K562 (cell line): ENCODE measurements around the gene LETM1. TPM values are rescaled to one million over a fixed set of nuclear protein-coding genes. Genes with fewer than 3 reads are reported as not detected.

ENCODE experiments used
- AFF4 ChIP-seq: sonication (generic); formaldehyde crosslinking; IDR thresholded peaks from 2 replicates; pipeline ENCODE4 v1.8.0; 2023; ENCODE audit warnings: mild to moderate bottlenecking, missing genetic modification reagents
- LCOR ChIP-seq: sonication (generic); formaldehyde crosslinking; IDR thresholded peaks from 2 replicates; pipeline ENCODE4 v1.8.0; 2022; ENCODE audit warnings: mild to moderate bottlenecking, missing genetic modification reagents
- TAL1 ChIP-seq: fragments of 450-650 bp; IDR thresholded peaks from 2 replicates; pipeline ENCODE4 v1.6.1; 2016; ENCODE audit warnings: mild to moderate bottlenecking
- polyA plus RNA-seq, 8 experiments: library from polyadenylated mRNA; depleted of rRNA in 4 of 8; stranded (reverse) in 5 of 8; unstranded in 3 of 8; fragments of >200 nt; fragmentation: Nextera tagmentation in 2 of 8; fragmentation: Illumina TruSeq in 1 of 8; extraction: Ambion mirVana in 2 of 8; extraction: Trizol in 1 of 8; gene quantifications; 2 replicates each; pipeline versions ENCODE4 v1.2.1 to v1.2.3, GENCODE V29; 2011 to 2014; ENCODE audit warnings: inconsistent platforms in 1 of 8, missing spikeins in 1 of 8
- total RNA-seq, 7 experiments: library from RNA; depleted of rRNA in 6 of 7; stranded (reverse); fragments of >200 nt in 6 of 7; fragmentation: Illumina TruSeq in 2 of 7; extraction: Trizol in 2 of 7; gene quantifications; 2 replicates each; pipeline versions ENCODE4 v1.2.1 to v1.2.3, GENCODE V29; 2011 to 2021; ENCODE audit warnings: low replicate concordance in 1 of 7

The LETM1 gene
- total and polyA plus RNA-seq, 9 of the 15 experiments (the other 6 are each of a cell fraction or from before 2014, with no cell fraction given): 3.9 to 109 (median 35.0) TPM

GRCh38 chr4:1762264-1763010 is 93.5 kb downstream of the LETM1 start (continued):
- no peak for TF ChIP-seq LCOR (CRISPR knock-in tag)
- no peak for TF ChIP-seq AFF4 (CRISPR knock-in tag)
- TF ChIP-seq TAL1: no peak

Other genes with a start within 250 kb of the LETM1 start
Only the 7 nearest of the 8 such genes appear.
- gene FAM53A, start 171.8 kb downstream of the LETM1 start, total RNA-seq (2014; rRNA removed): 1.8 and 2.6 TPM in 2 replicates
- 0.76 TPM in 1 of 2 replicates, not detected in the other for gene FAM53A, start 171.8 kb downstream of the LETM1 start, total RNA-seq (2014; rRNA removed; fragmentation: Illumina TruSeq; extraction: Trizol)
- 1.1 TPM in 2 replicates for gene FAM53A, start 171.8 kb downstream of the LETM1 start, total RNA-seq (2015; rRNA removed; fragmentation: Illumina TruSeq; extraction: Trizol)
- gene FAM53A, start 171.8 kb downstream of the LETM1 start, total RNA-seq (2021): 1.6 and 2.0 TPM in 2 replicates
- gene FAM53A, start 171.8 kb downstream of the LETM1 start, polyA plus RNA-seq (2011; rRNA removed): 0.53 and 1.3 TPM in 2 replicates
- 0.62 and 1.4 TPM in 2 replicates for gene FAM53A, start 171.8 kb downstream of the LETM1 start, polyA plus RNA-seq (2014; fragmentation: Illumina TruSeq; extraction: Trizol)
- not detected for gene FAM53A, start 171.8 kb downstream of the LETM1 start, polyA plus RNA-seq (2014; fragmentation: Nextera tagmentation; extraction: Ambion mirVana)
- gene FAM53A, start 171.8 kb downstream of the LETM1 start, polyA plus RNA-seq (2014; rRNA removed): 1.4 and 2.7 TPM in 2 replicates
- 185 and 221 TPM in 2 replicates for gene SLBP, start 143.8 kb downstream of the LETM1 start, total RNA-seq (2014; rRNA removed)
- 161 and 175 TPM in 2 replicates for gene SLBP, start 143.8 kb downstream of the LETM1 start, total RNA-seq (2014; rRNA removed; fragmentation: Illumina TruSeq; extraction: Trizol)
- 148 and 164 TPM in 2 replicates for gene SLBP, start 143.8 kb downstream of the LETM1 start, total RNA-seq (2015; rRNA removed; fragmentation: Illumina TruSeq; extraction: Trizol)
- 123 and 128 TPM in 2 replicates for gene SLBP, start 143.8 kb downstream of the LETM1 start, total RNA-seq (2021)
- 121 and 191 TPM in 2 replicates for gene SLBP, start 143.8 kb downstream of the LETM1 start, polyA plus RNA-seq (2011; rRNA removed)
- 171 and 214 TPM in 2 replicates for gene SLBP, start 143.8 kb downstream of the LETM1 start, polyA plus RNA-seq (2014; fragmentation: Illumina TruSeq; extraction: Trizol)
- 10 to 100 TPM; 49.4 to 81.8 TPM for gene SLBP, start 143.8 kb downstream of the LETM1 start, polyA plus RNA-seq (2014; fragmentation: Nextera tagmentation; extraction: Ambion mirVana)
- 157 and 162 TPM in 2 replicates for gene SLBP, start 143.8 kb downstream of the LETM1 start, polyA plus RNA-seq (2014; rRNA removed)
- 34.3 and 44.0 TPM in 2 replicates for gene TMEM129, start 134.8 kb downstream of the LETM1 start, total RNA-seq (2014; rRNA removed)
- 5.8 and 7.8 TPM in 2 replicates for gene TMEM129, start 134.8 kb downstream of the LETM1 start, total RNA-seq (2014; rRNA removed; fragmentation: Illumina TruSeq; extraction: Trizol)
- 18.4 and 20.4 TPM in 2 replicates for gene TMEM129, start 134.8 kb downstream of the LETM1 start, total RNA-seq (2015; rRNA removed; fragmentation: Illumina TruSeq; extraction: Trizol)
- 40.0 and 40.3 TPM in 2 replicates for gene TMEM129, start 134.8 kb downstream of the LETM1 start, total RNA-seq (2021)
- gene TMEM129, start 134.8 kb downstream of the LETM1 start, polyA plus RNA-seq (2011; rRNA removed): 17.9 and 28.9 TPM in 2 replicates
- 18.8 and 24.3 TPM in 2 replicates for gene TMEM129, start 134.8 kb downstream of the LETM1 start, polyA plus RNA-seq (2014; fragmentation: Illumina TruSeq; extraction: Trizol)
- under 1 TPM; 0.34 to 0.53 TPM for gene TMEM129, start 134.8 kb downstream of the LETM1 start, polyA plus RNA-seq (2014; fragmentation: Nextera tagmentation; extraction: Ambion mirVana)
- 42.9 and 47.2 TPM in 2 replicates for gene TMEM129, start 134.8 kb downstream of the LETM1 start, polyA plus RNA-seq (2014; rRNA removed)
- 66.3 and 80.2 TPM in 2 replicates for gene TACC3, start 134.6 kb downstream of the LETM1 start, total RNA-seq (2014; rRNA removed)
- 47.1 and 49.7 TPM in 2 replicates for gene TACC3, start 134.6 kb downstream of the LETM1 start, total RNA-seq (2014; rRNA removed; fragmentation: Illumina TruSeq; extraction: Trizol)
- 52.1 and 55.6 TPM in 2 replicates for gene TACC3, start 134.6 kb downstream of the LETM1 start, total RNA-seq (2015; rRNA removed; fragmentation: Illumina TruSeq; extraction: Trizol)
- 112 and 122 TPM in 2 replicates for gene TACC3, start 134.6 kb downstream of the LETM1 start, total RNA-seq (2021)
- gene TACC3, start 134.6 kb downstream of the LETM1 start, polyA plus RNA-seq (2011; rRNA removed): 50.3 and 50.8 TPM in 2 replicates
- gene TACC3, start 134.6 kb downstream of the LETM1 start, polyA plus RNA-seq (2014; fragmentation: Illumina TruSeq; extraction: Trizol): 95.2 and 122 TPM in 2 replicates
- 1 to 10 TPM; 1.9 to 2.8 TPM for gene TACC3, start 134.6 kb downstream of the LETM1 start, polyA plus RNA-seq (2014; fragmentation: Nextera tagmentation; extraction: Ambion mirVana)
- gene TACC3, start 134.6 kb downstream of the LETM1 start, polyA plus RNA-seq (2014; rRNA removed): 90.1 and 102 TPM in 2 replicates
- gene FGFR3, start 62.9 kb downstream of the LETM1 start, total RNA-seq (2014; rRNA removed): 39.9 and 43.8 TPM in 2 replicates
- gene FGFR3, start 62.9 kb downstream of the LETM1 start, total RNA-seq (2014; rRNA removed; fragmentation: Illumina TruSeq; extraction: Trizol): 6.3 and 6.5 TPM in 2 replicates
- gene FGFR3, start 62.9 kb downstream of the LETM1 start, total RNA-seq (2015; rRNA removed; fragmentation: Illumina TruSeq; extraction: Trizol): 12.7 and 14.1 TPM in 2 replicates
- gene FGFR3, start 62.9 kb downstream of the LETM1 start, total RNA-seq (2021): 47.8 and 60.4 TPM in 2 replicates
- gene FGFR3, start 62.9 kb downstream of the LETM1 start, polyA plus RNA-seq (2011; rRNA removed): 20.4 and 21.7 TPM in 2 replicates
- gene FGFR3, start 62.9 kb downstream of the LETM1 start, polyA plus RNA-seq (2014; fragmentation: Illumina TruSeq; extraction: Trizol): 8.4 and 22.9 TPM in 2 replicates
- 1 to 10 TPM; 1.2 to 1.7 TPM for gene FGFR3, start 62.9 kb downstream of the LETM1 start, polyA plus RNA-seq (2014; fragmentation: Nextera tagmentation; extraction: Ambion mirVana)
- 48.9 and 51.5 TPM in 2 replicates for gene FGFR3, start 62.9 kb downstream of the LETM1 start, polyA plus RNA-seq (2014; rRNA removed)
- 51.8 and 60.7 TPM in 2 replicates for gene NSD2, start 15.2 kb upstream of the LETM1 start, total RNA-seq (2014; rRNA removed)
- gene NSD2, start 15.2 kb upstream of the LETM1 start, total RNA-seq (2014; rRNA removed; fragmentation: Illumina TruSeq; extraction: Trizol): 76.3 and 81.4 TPM in 2 replicates
- 55.7 and 58.8 TPM in 2 replicates for gene NSD2, start 15.2 kb upstream of the LETM1 start, total RNA-seq (2015; rRNA removed; fragmentation: Illumina TruSeq; extraction: Trizol)
- 112 and 126 TPM in 2 replicates for gene NSD2, start 15.2 kb upstream of the LETM1 start, total RNA-seq (2021)
- gene NSD2, start 15.2 kb upstream of the LETM1 start, polyA plus RNA-seq (2011; rRNA removed): 48.5 and 59.2 TPM in 2 replicates
- gene NSD2, start 15.2 kb upstream of the LETM1 start, polyA plus RNA-seq (2014; fragmentation: Illumina TruSeq; extraction: Trizol): 62.7 and 74.1 TPM in 2 replicates
- gene NSD2, start 15.2 kb upstream of the LETM1 start, polyA plus RNA-seq (2014; fragmentation: Nextera tagmentation; extraction: Ambion mirVana): 1 to 10 TPM; 6.4 to 9.7 TPM
- 53.5 and 58.5 TPM in 2 replicates for gene NSD2, start 15.2 kb upstream of the LETM1 start, polyA plus RNA-seq (2014; rRNA removed)
- gene NELFA, start 152.8 kb upstream of the LETM1 start, total RNA-seq (2014; rRNA removed): 29.1 and 33.3 TPM in 2 replicates
- 10.6 and 12.0 TPM in 2 replicates for gene NELFA, start 152.8 kb upstream of the LETM1 start, total RNA-seq (2014; rRNA removed; fragmentation: Illumina TruSeq; extraction: Trizol)
- 16.4 and 18.9 TPM in 2 replicates for gene NELFA, start 152.8 kb upstream of the LETM1 start, total RNA-seq (2015; rRNA removed; fragmentation: Illumina TruSeq; extraction: Trizol)
- gene NELFA, start 152.8 kb upstream of the LETM1 start, total RNA-seq (2021): 59.6 and 63.0 TPM in 2 replicates
- gene NELFA, start 152.8 kb upstream of the LETM1 start, polyA plus RNA-seq (2011; rRNA removed): 12.9 and 28.3 TPM in 2 replicates
- gene NELFA, start 152.8 kb upstream of the LETM1 start, polyA plus RNA-seq (2014; fragmentation: Illumina TruSeq; extraction: Trizol): 14.8 and 32.1 TPM in 2 replicates
- gene NELFA, start 152.8 kb upstream of the LETM1 start, polyA plus RNA-seq (2014; fragmentation: Nextera tagmentation; extraction: Ambion mirVana): 1 to 10 TPM in 1 of 2 experiments, under 1 TPM in 1; 0.76 to 1.4 TPM
- gene NELFA, start 152.8 kb upstream of the LETM1 start, polyA plus RNA-seq (2014; rRNA removed): 33.6 and 36.5 TPM in 2 replicates